H1 (cell line): ENCODE results near the gene UBASH3B. TPM values are rescaled to one million over a fixed set of nuclear protein-coding genes. Genes with fewer than 3 reads are reported as not detected.
A peak's percentile ranks its signal among the peaks of the same experiment; 100 is the strongest.

ENCODE experiments used
- CTCF ChIA-PET: fragments of 300-600 bp; sonication (Branson Sonifier 250); formaldehyde crosslinking; loops from one replicate; lab custom pipeline; 2021; ENCODE audit not compliant: partially characterized antibody; lab: Charles Lee
- POLR2A ChIA-PET: fragments of 300-600 bp; sonication (Branson Sonifier 250); formaldehyde crosslinking; loops from one replicate; lab custom pipeline; 2021; ENCODE audit warnings: inconsistent platforms; ENCODE audit not compliant: partially characterized antibody; lab: Charles Lee
- DNase-seq, 2 experiments: peaks; one replicate each; pipeline versions ENCODE4 v3.0.0 to v3.0.0-alpha.2; 2010 to 2022; ENCODE audit warnings: low spot score in 2 of 2, low read depth in 1 of 2, mixed read lengths in 1 of 2
- FAIRE-seq: peaks from 2 replicates; lab custom pipeline; 2011; peaks lifted over from hg19 to GRCh38; lab: Jason Lieb, UNC
- H2AFZ ChIP-seq: 2 replicates; pipeline ENCODE4 v1.8.1; 2012; ENCODE audit warnings: low read length, inconsistent platforms
- H2AK5ac ChIP-seq: 2 replicates; pipeline ENCODE4 v1.6.1; 2013; ENCODE audit warnings: low read depth, low read length
- H2BK120ac ChIP-seq: replicated peaks from 2 replicates; pipeline ENCODE3; 2013; ENCODE audit warnings: low read depth, low read length, inconsistent platforms
- H2BK12ac ChIP-seq: 2 replicates; pipeline ENCODE4 v1.6.1; 2013; ENCODE audit warnings: low read depth, low read length
- H2BK15ac ChIP-seq: 2 replicates; pipeline ENCODE4 v1.6.1; 2013; ENCODE audit warnings: low read length
- H2BK20ac ChIP-seq: 2 replicates; pipeline ENCODE4 v1.6.1; 2013; ENCODE audit warnings: low read length
- H2BK5ac ChIP-seq: 2 replicates; pipeline ENCODE4 v1.6.1; 2013; ENCODE audit warnings: low read depth, low read length
- H3K14ac ChIP-seq: 2 replicates; pipeline ENCODE4 v1.6.1; 2013; ENCODE audit warnings: inconsistent platforms; ENCODE audit not compliant: insufficient read length
- H3K18ac ChIP-seq: 2 replicates; pipeline ENCODE4 v1.6.1; 2013; ENCODE audit warnings: low read length; ENCODE audit errors: extremely low read depth
- H3K23ac ChIP-seq: 2 replicates; pipeline ENCODE4 v1.6.1; 2013; ENCODE audit warnings: inconsistent platforms; ENCODE audit not compliant: insufficient read length
- H3K23me2 ChIP-seq: 2 replicates; pipeline ENCODE4 v1.6.1; 2013; ENCODE audit warnings: low read depth, low read length
- H3K27ac ChIP-seq: 2 replicates; pipeline ENCODE4 v1.6.1; 2011; ENCODE audit warnings: low read depth, low read length, inconsistent platforms
- H3K27me3 ChIP-seq, 4 experiments: replicated peaks in 1 of 4; 1 replicate in 1 of 4; 2 replicates in 3 of 4; pipeline versions ENCODE4 v1.6.1 to v1.8.1; 2011 to 2013; ENCODE audit warnings: low read length in 3 of 4, mild to moderate bottlenecking in 3 of 4, inconsistent platforms in 2 of 4, mixed read lengths in 2 of 4, moderate library complexity in 1 of 4; ENCODE audit not compliant: control insufficient read depth in 3 of 4, insufficient read depth in 3 of 4; ENCODE audit errors: extremely low read depth in 1 of 4
- H3K36me3 ChIP-seq, 4 experiments: 2 replicates each; pipeline versions ENCODE4 v1.6.1 to v1.8.1; 2011 to 2013; ENCODE audit warnings: mild to moderate bottlenecking in 4 of 4, low read length in 3 of 4, moderate library complexity in 2 of 4, control low read depth in 1 of 4, inconsistent platforms in 1 of 4; ENCODE audit not compliant: insufficient read depth in 4 of 4, control insufficient read depth in 2 of 4
- H3K4ac ChIP-seq: replicated peaks from 2 replicates; pipeline ENCODE3; 2013; ENCODE audit warnings: low read length, low read depth, mixed read lengths, inconsistent platforms; ENCODE audit not compliant: insufficient read length
- H3K4me1 ChIP-seq, 4 experiments: replicated peaks in 1 of 4; 1 replicate in 1 of 4; 2 replicates in 3 of 4; pipeline versions ENCODE4 v1.6.1 to v1.8.1; 2011 to 2013; ENCODE audit warnings: low read length in 3 of 4, inconsistent platforms in 2 of 4, mixed read lengths in 1 of 4; ENCODE audit not compliant: insufficient read depth in 4 of 4, control insufficient read depth in 3 of 4
- H3K4me2 ChIP-seq, 2 experiments: 2 replicates each; pipeline versions ENCODE4 v1.6.1 to v1.8.1; 2011 to 2013; ENCODE audit warnings: low read depth in 2 of 2, low read length in 2 of 2, control low read depth in 1 of 2, inconsistent platforms in 1 of 2, mild to moderate bottlenecking in 1 of 2; ENCODE audit not compliant: insufficient read depth in 1 of 2
- H3K4me3 ChIP-seq, 4 experiments: fragments of 200-600, 300-600 bp in 1 of 4; sonication (generic), shearing (Covaris generic), sonication (Bioruptor Twin) in 1 of 4; 2 replicates each; pipeline versions ENCODE4 v1.5.1 to v1.8.1; 2011 to 2016; ENCODE audit warnings: low read length in 4 of 4, low read depth in 3 of 4, control low read depth in 2 of 4, inconsistent platforms in 2 of 4, mild to moderate bottlenecking in 2 of 4, mixed read lengths in 1 of 4, moderate library complexity in 1 of 4; ENCODE audit not compliant: insufficient read depth in 2 of 4; ENCODE audit errors: extremely low read depth in 1 of 4
- H3K56ac ChIP-seq: replicated peaks from 2 replicates; pipeline ENCODE3; 2013; ENCODE audit warnings: low read depth, mild to moderate bottlenecking, mixed read lengths, low read length, inconsistent platforms; ENCODE audit not compliant: insufficient read length
- H3K79me1 ChIP-seq: 2 replicates; pipeline ENCODE4 v1.6.1; 2013; ENCODE audit warnings: low read depth, low read length, control low read depth
- H3K79me2 ChIP-seq, 2 experiments: 2 replicates each; pipeline versions ENCODE4 v1.6.1 to v1.8.1; 2012 to 2013; ENCODE audit warnings: low read length in 2 of 2, mild to moderate bottlenecking in 2 of 2, inconsistent platforms in 1 of 2; ENCODE audit not compliant: insufficient read depth in 2 of 2, control insufficient read depth in 1 of 2
- H3K9ac ChIP-seq, 4 experiments: replicated peaks in 1 of 4; 1 replicate in 1 of 4; 2 replicates in 3 of 4; pipeline versions ENCODE4 v1.6.1 to v1.8.1; 2011 to 2013; ENCODE audit warnings: low read depth in 3 of 4, low read length in 3 of 4, control low read depth in 2 of 4, mild to moderate bottlenecking in 2 of 4, moderate library complexity in 2 of 4, inconsistent platforms in 1 of 4; ENCODE audit errors: extremely low read depth in 1 of 4
- H3K9me3 ChIP-seq, 2 experiments: 2 replicates each; pipeline versions ENCODE4 v1.6.1 to v1.8.1; 2012 to 2013; ENCODE audit warnings: mild to moderate bottlenecking in 2 of 2, moderate library complexity in 2 of 2, control low read depth in 1 of 2, inconsistent platforms in 1 of 2, low read depth in 1 of 2, low read length in 1 of 2, mixed read lengths in 1 of 2; ENCODE audit not compliant: insufficient read depth in 2 of 2
- H4K20me1 ChIP-seq, 2 experiments: replicated peaks in 1 of 2; 2 replicates each; pipeline versions ENCODE3 to v1.8.1; 2011 to 2013; ENCODE audit warnings: inconsistent platforms in 2 of 2, low read length in 2 of 2, mild to moderate bottlenecking in 1 of 2; ENCODE audit not compliant: insufficient read depth in 2 of 2, control insufficient read depth in 1 of 2
- H4K5ac ChIP-seq: 2 replicates; pipeline ENCODE4 v1.6.1; 2013; ENCODE audit warnings: low read length, low read depth, mixed read lengths, inconsistent platforms; ENCODE audit not compliant: insufficient read length
- H4K8ac ChIP-seq: 2 replicates; pipeline ENCODE4 v1.8.0; 2013; ENCODE audit warnings: mild to moderate bottlenecking, moderate library complexity, low read length, inconsistent platforms; ENCODE audit not compliant: insufficient read depth; ENCODE audit errors: extremely low read depth
- H4K91ac ChIP-seq: replicated peaks from 2 replicates; pipeline ENCODE3; 2013; ENCODE audit warnings: low read length, mixed read lengths, inconsistent platforms; ENCODE audit not compliant: insufficient read length
- CEBPB ChIP-seq: IDR thresholded peaks from 2 replicates; pipeline ENCODE4 v1.6.1; 2012; ENCODE audit warnings: low read depth, low read length
- CREB1 ChIP-seq: IDR thresholded peaks from 2 replicates; pipeline ENCODE4 v1.6.1; 2012; ENCODE audit warnings: inconsistent platforms
- JUND ChIP-seq: IDR thresholded peaks from 2 replicates; pipeline ENCODE4 v1.6.1; 2011; ENCODE audit warnings: mild to moderate bottlenecking, improper control_type of control experiment, low read length
- KDM1A ChIP-seq: fragments of 200-600, 300-600 bp; sonication (generic); IDR thresholded peaks from 2 replicates; pipeline ENCODE4 v1.7.1; 2016; ENCODE audit warnings: mild to moderate bottlenecking, low read length, borderline replicate concordance
- SP1 ChIP-seq: IDR thresholded peaks from 2 replicates; pipeline ENCODE4 v1.6.1; 2011; ENCODE audit warnings: low read depth, low read length
- SP2 ChIP-seq: IDR thresholded peaks from 2 replicates; pipeline ENCODE4 v1.6.1; 2012; ENCODE audit warnings: mild to moderate bottlenecking, low read length, inconsistent platforms
- WGBS, 2 experiments: shearing (Covaris generic) in 1 of 2; methylation state at CpG; one replicate each; pipeline versions ENCODE4 v1.1.6 to v1.1.7; 2013 to 2015; ENCODE audit warnings: low lambda C conversion rate in 2 of 2, mixed read lengths in 2 of 2, inconsistent platforms in 1 of 2, low coverage in 1 of 2, missing lambda C conversion rate in 1 of 2; ENCODE audit not compliant: insufficient replicate concordance in 2 of 2, insufficient coverage in 1 of 2, insufficient read length in 1 of 2; ENCODE audit errors: extremely low coverage in 1 of 2, missing lambda C conversion rate in 1 of 2; 5-methylcytosine and 5-hydroxymethylcytosine counted together
- polyA plus RNA-seq, 7 experiments: library from polyadenylated mRNA; depleted of rRNA in 3 of 7; stranded (reverse) in 5 of 7; unstranded in 2 of 7; fragments of >200 nt in 5 of 7; fragments of 200-250 nt in 2 of 7; gene quantifications; 1 replicate in 5 of 7; 2 replicates in 1 of 7; 4 replicates in 1 of 7; pipeline versions ENCODE4 v1.2.1 to v1.2.3, GENCODE V29; 2011 to 2013; ENCODE audit warnings: missing spikeins in 2 of 7, mixed read lengths in 2 of 7
- total RNA-seq: library from RNA; stranded (reverse); fragmentation: NEBNext Ultra II Directional; extraction: Animal tissue kit (Norgen Biotek cat#: 25700); gene quantifications from 2 replicates; pipeline ENCODE4 v1.2.1, GENCODE V29; 2021

UBASH3B gene
- total and polyA plus RNA-seq, 2 of the 8 experiments (the other 6 are each of a cell fraction or from before 2014, with no cell fraction given): 7.5 to 9.5 TPM

- Histone ChIP-seq H2BK20ac (no peak overlapping the region), H3K23ac (no peak overlapping the region), H3K9ac (no peak overlapping the region), H3K56ac (no peak overlapping the region), H3K79me1 (no peaks in the 10 kb centered on the region), H3K14ac (no peak overlapping the region), H2BK5ac (no peak overlapping the region), H2BK12ac (no peak overlapping the region), H3K23me2 (no peaks in the 10 kb centered on the region), H4K5ac (no peak overlapping the region), H3K27me3 (no peaks in the 10 kb centered on the region), H2BK15ac (no peak overlapping the region), H4K20me1 (no peaks in the 10 kb centered on the region), H3K27ac (no peak overlapping the region), H3K4me1 (peaks cover 0 to 3% (median 0%) of the 10 kb centered on the region in 4 experiments; a peak in 4 of 7 replicates), H2BK120ac (no peak overlapping the region), H3K18ac (no peak overlapping the region), H3K36me3 (no peaks in the 10 kb centered on the region), H3K4me3 (no peak overlapping the region), H4K8ac (no peak overlapping the region), H4K91ac (no peak overlapping the region), H2AFZ (no peak overlapping the region), H3K79me2 (no peaks in the 10 kb centered on the region), H3K9me3 (no peaks in the 10 kb centered on the region), H3K4ac (no peak overlapping the region), H3K4me2 (no peak overlapping the region)
- DNase-seq (no peak), FAIRE-seq (no peak)
- WGBS, 2 experiments: 81% methylated on average over 6 of the region's 6 CpGs; no CpG with 5 or more reads in 1 of the 2 experiments
- POLR2A ChIA-PET: interaction anchor here (0.9 to 1.4 kb wide), 2 partner anchors 9 to 10 kb away, joined by 4 read pairs; no protein-coding TSS in a partner anchor
- no peak for TF ChIP-seq JUND
- TF ChIP-seq CEBPB: no peak
- TF ChIP-seq SP1: 0 out of 2 replicates have a peak, but pooled peaks have one; percentile 25
- TF ChIP-seq CREB1: no peak
- TF ChIP-seq SP2: no peak
- TF ChIP-seq KDM1A: no peak
- TF ChIP-seq, all 59 proteins: peak for 1
- no peak overlapping the region for H2AK5ac ChIP-seq
- CTCF ChIA-PET: interaction anchor here (1.1 to 6.1 kb wide), 9 partner anchors 9 to 62 kb away, joined by 3 to 56 read pairs (median 5); no protein-coding TSS in a partner anchor
Observed at GRCh38 chr11:122804796-122805195, 149.3 kb downstream of the UBASH3B start.
